Central memory CD4-positive, alpha-beta T cell (primary cell): ENCODE measurements around the gene PIGR.

Experiments used
- DNase-seq: peaks from one replicate; pipeline ENCODE4 v3.0.0; 2022
- total RNA-seq, 3 experiments: gene quantifications; one replicate each; lab custom pipeline; 2026; lab: John Stamatoyannopoulos, UW

The PIGR gene
- total RNA-seq: 0 reads per million in 3 experiments

- no peak for DNase-seq
Measured at GRCh38 chr1:206946261-206946660, at the start of gene PIGR. Gene PIGR (minus strand): TSS chr1:206946466. CDS start chr1:206940531, 5,935 bp downstream.

- DNase-seq: no peak
Measured at GRCh38 chr1:206992790-206993189, 46.5 kb upstream of the PIGR start.

GRCh38 chr1:206987873-206988272 lies 41.6 kb upstream of the PIGR start:
- DNase-seq: no peak

GRCh38 chr1:206986885-206987284 lies 40.6 kb upstream of the PIGR start:
- DNase-seq: no peak

GRCh38 chr1:206986402-206986801 lies 40.1 kb upstream of the PIGR start:
- DNase-seq: no peak

GRCh38 chr1:206985162-206985749 lies 39.0 kb upstream of the PIGR start:
- DNase-seq: no peak

- peak; percentile 42 for DNase-seq
Measured at GRCh38 chr1:206982216-206982615, 36.0 kb upstream of the PIGR start.

- DNase-seq: no peak
Measured at GRCh38 chr1:206979379-206980043, 33.2 kb upstream of the PIGR start.

GRCh38 chr1:206978259-206978658 lies 32.0 kb upstream of the PIGR start:
- DNase-seq: no peak

- no peak for DNase-seq
Measured at GRCh38 chr1:206975306-206975705, 29.0 kb upstream of the PIGR start.

- no peak for DNase-seq
Measured at GRCh38 chr1:206974140-206974539, 27.9 kb upstream of the PIGR start.

GRCh38 chr1:206972728-206973127 lies 26.5 kb upstream of the PIGR start:
- DNase-seq: no peak

- no peak for DNase-seq
Measured at GRCh38 chr1:206971029-206971655, 24.9 kb upstream of the PIGR start.

GRCh38 chr1:206970446-206970845 lies 24.2 kb upstream of the PIGR start, which contains the start of gene FCAMR:
Gene FCAMR (minus strand): TSS chr1:206970460. CDS start chr1:206970125, 335 bp downstream.
- no peak for DNase-seq

- DNase-seq: no peak
Measured at GRCh38 chr1:206969090-206969489, 22.8 kb upstream of the PIGR start.

- no peak for DNase-seq
Measured at GRCh38 chr1:206967096-206967849, 21.0 kb upstream of the PIGR start.

GRCh38 chr1:206965781-206966180 lies 19.5 kb upstream of the PIGR start:
- DNase-seq: no peak

- no peak for DNase-seq
Measured at GRCh38 chr1:206963740-206964139, 17.5 kb upstream of the PIGR start.

- DNase-seq: no peak
Measured at GRCh38 chr1:206963119-206963712, 16.9 kb upstream of the PIGR start.

GRCh38 chr1:206962272-206962671 lies 16.0 kb upstream of the PIGR start:
- no peak for DNase-seq

GRCh38 chr1:206961668-206962067 lies 15.4 kb upstream of the PIGR start:
- DNase-seq: no peak

GRCh38 chr1:206960676-206961386 lies 14.6 kb upstream of the PIGR start:
- DNase-seq: no peak
